Measurements from ENCODE around the gene CDCA7L.
A peak's percentile ranks its signal among the peaks of the same experiment; 100 is the strongest.
"Not testable (repeated sequence)": the region's sequence is repeated elsewhere in the genome, so short reads cannot be mapped to it uniquely, and the experiment has no call there.

CDCA7L gene

GRCh38 chr7:21938463-21938862, 7.2 kb downstream of the CDCA7L start:
- H3K27ac Mint-ChIP-seq = peak overlapping the region; percentile 29

GRCh38 chr7:21934808-21935207, 10.9 kb downstream of the CDCA7L start:
- Mint-ChIP-seq H3K36me3 (ENCODE audit: low read depth) (peaks cover 64% of the 10 kb centered on the region), H3K4me1 (ENCODE audit: low read depth) (peaks cover 22% of the 10 kb centered on the region), H3K4me3 (no peak overlapping the region), H3K27ac (no peak overlapping the region), H3K9me3 (peaks cover 47% of the 10 kb centered on the region), H3K27me3 (ENCODE audit: low read depth) (no peaks in the 10 kb centered on the region)
- no peak for DNase-seq (ENCODE audit: low spot score)

More at GRCh38 chr7:21938463-21938862, 7.2 kb downstream of the CDCA7L start:
- DNase-seq (ENCODE audit: low spot score) = no peak
- Mint-ChIP-seq H3K4me3 (no peak overlapping the region), H3K27me3 (ENCODE audit: low read depth) (no peaks in the 10 kb centered on the region), H3K9me3 (peaks cover 31% of the 10 kb centered on the region), H3K36me3 (ENCODE audit: low read depth) (peaks cover 55% of the 10 kb centered on the region), H3K4me1 (ENCODE audit: low read depth) (peaks cover 52% of the 10 kb centered on the region)

DNA sequence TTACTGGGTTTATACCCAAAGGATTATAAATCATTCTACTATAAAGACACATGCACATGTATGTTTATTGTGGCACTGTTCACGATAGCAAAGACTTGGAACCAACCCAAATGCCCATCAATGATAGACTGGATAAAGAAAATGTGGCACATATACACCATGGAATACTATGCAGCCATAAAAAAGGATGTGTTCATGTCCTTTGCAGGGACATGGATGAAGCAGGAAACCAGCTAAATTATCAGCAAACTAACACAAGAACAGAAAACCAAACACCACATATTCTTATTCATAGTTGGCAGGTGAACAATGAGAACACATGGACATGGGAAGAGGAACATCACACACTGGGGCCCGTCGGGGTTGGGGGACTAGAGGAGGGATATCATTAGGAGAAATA, 12.4 kb downstream of the CDCA7L start:
- DNase-seq (ENCODE audit: low spot score); H3K27ac Mint-ChIP-seq; H3K4me3 Mint-ChIP-seq; H3K27me3 Mint-ChIP-seq (ENCODE audit: low read depth): not testable (repeated sequence)
- peaks cover 49% of the 10 kb centered on the region for H3K9me3 Mint-ChIP-seq
- peaks cover 67% of the 10 kb centered on the region for H3K36me3 Mint-ChIP-seq (ENCODE audit: low read depth)
- H3K4me1 Mint-ChIP-seq (ENCODE audit: low read depth) = peaks cover 12% of the 10 kb centered on the region

DNA sequence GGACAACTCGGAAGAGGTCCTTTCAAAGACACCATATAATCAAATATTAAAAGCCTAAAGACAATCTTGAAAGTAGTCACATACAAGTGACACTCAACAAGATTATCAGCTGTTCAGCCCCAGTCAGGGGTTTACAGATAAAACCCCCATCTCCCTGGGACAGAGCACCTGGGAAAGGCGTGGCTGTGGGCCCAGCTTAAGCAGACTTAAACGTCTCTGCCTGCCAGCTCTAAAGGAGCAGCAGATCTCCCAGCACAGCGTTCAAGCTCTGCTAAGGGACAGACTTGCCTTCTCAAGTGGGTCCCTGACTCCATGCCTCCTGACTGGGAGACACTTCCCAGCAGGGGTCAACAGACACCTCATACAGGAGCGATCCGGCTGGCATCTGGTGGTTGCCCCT, 18.0 kb downstream of the CDCA7L start:
- no peak for DNase-seq (ENCODE audit: low spot score)
- H3K27ac Mint-ChIP-seq = no peak overlapping the region
- H3K27me3 Mint-ChIP-seq (ENCODE audit: low read depth) = no peaks in the 10 kb centered on the region
- H3K4me3 Mint-ChIP-seq = no peak overlapping the region
- H3K36me3 Mint-ChIP-seq (ENCODE audit: low read depth) = peaks cover 31% of the 10 kb centered on the region
- H3K4me1 Mint-ChIP-seq (ENCODE audit: low read depth) = peaks cover 6% of the 10 kb centered on the region
- H3K9me3 Mint-ChIP-seq = peaks cover 12% of the 10 kb centered on the region

GRCh38 chr7:21926448-21926847, 19.3 kb downstream of the CDCA7L start:
- Mint-ChIP-seq H3K4me3 (no peak overlapping the region), H3K4me1 (ENCODE audit: low read depth) (peaks cover 6% of the 10 kb centered on the region), H3K27ac (no peak overlapping the region), H3K27me3 (ENCODE audit: low read depth) (no peaks in the 10 kb centered on the region), H3K36me3 (ENCODE audit: low read depth) (peaks cover 28% of the 10 kb centered on the region), H3K9me3 (peaks cover 12% of the 10 kb centered on the region)
- no peak for DNase-seq (ENCODE audit: low spot score)

DNA sequence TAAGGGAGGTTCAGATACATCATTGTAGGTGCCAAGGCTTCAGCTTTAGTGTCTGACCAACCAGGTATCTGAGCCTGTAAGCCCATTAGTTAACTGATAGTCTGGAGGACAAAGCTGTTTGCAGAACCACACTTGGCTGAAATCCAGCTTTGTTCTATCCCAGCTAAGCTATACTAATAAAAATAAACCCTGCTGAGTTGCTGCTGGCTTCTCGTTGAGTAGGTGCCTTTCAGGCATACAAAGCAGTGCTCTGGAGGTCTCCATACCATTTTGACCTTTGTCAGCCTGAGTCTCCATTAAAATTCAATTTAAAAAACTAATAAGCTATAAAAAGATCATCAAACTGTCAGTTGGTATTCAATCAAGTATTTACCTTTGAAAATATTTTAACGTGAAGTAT, 22.0 kb downstream of the CDCA7L start:
- Mint-ChIP-seq H3K27ac (no peak overlapping the region), H3K27me3 (ENCODE audit: low read depth) (no peaks in the 10 kb centered on the region), H3K4me1 (ENCODE audit: low read depth) (peaks cover 3% of the 10 kb centered on the region), H3K36me3 (ENCODE audit: low read depth) (peaks cover 10% of the 10 kb centered on the region), H3K9me3 (no peaks in the 10 kb centered on the region), H3K4me3 (no peak overlapping the region)
- DNase-seq (ENCODE audit: low spot score) = no peak

DNA sequence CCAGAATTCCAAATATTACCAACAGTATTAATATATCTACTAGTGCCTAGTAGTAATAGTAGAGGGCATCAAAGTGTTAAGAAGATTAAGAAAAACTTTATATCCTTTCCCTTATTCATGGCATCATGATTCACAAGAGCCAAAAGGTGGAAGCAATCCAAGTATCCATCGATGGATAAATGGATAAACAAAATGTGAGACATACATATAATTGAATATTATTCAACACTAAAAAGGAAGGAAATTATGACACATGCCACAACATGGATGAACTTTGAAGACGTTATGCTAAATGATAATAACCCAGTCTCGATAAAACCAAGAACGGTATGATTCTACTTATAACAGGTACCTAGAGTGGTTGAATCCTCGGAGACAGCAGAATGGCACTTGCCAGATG, 23.1 kb downstream of the CDCA7L start:
- H3K4me3 Mint-ChIP-seq = no peak overlapping the region
- no peaks in the 10 kb centered on the region for H3K27me3 Mint-ChIP-seq (ENCODE audit: low read depth)
- no peak overlapping the region for H3K27ac Mint-ChIP-seq

DNA sequence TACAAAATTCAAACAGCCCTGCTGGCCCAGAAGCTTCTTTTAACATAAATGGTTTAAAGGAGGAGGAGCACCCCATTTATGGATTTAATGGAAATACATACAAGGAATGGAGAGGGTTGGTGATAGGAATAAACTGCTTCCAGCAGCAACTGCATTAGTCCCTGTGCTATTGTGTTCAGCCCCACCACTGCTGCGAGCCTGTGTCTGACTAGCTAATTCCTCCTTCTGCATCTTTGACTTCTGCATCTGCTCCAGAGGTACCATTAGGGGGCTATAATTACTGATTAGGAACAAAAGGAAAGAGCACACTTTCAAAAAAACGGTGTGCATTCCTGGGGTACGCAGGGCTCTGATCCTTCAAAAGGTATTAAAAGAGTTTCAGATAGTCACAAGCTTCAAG, 24.8 kb downstream of the CDCA7L start:
- no peak for DNase-seq (ENCODE audit: low spot score)
- no peak overlapping the region for H3K27ac Mint-ChIP-seq
- peaks cover 3% of the 10 kb centered on the region for H3K36me3 Mint-ChIP-seq (ENCODE audit: low read depth)
- no peak overlapping the region for H3K4me3 Mint-ChIP-seq
- H3K9me3 Mint-ChIP-seq = no peaks in the 10 kb centered on the region
- no peaks in the 10 kb centered on the region for H3K4me1 Mint-ChIP-seq (ENCODE audit: low read depth)
- H3K27me3 Mint-ChIP-seq (ENCODE audit: low read depth) = no peaks in the 10 kb centered on the region

More for the DNA sequence above, 23.1 kb downstream of the CDCA7L start:
- H3K36me3 Mint-ChIP-seq (ENCODE audit: low read depth) = peaks cover 8% of the 10 kb centered on the region
- H3K9me3 Mint-ChIP-seq = no peaks in the 10 kb centered on the region
- DNase-seq (ENCODE audit: low spot score) = no peak
- H3K4me1 Mint-ChIP-seq (ENCODE audit: low read depth) = peaks cover 3% of the 10 kb centered on the region

GRCh38 chr7:21918216-21918615, 27.5 kb downstream of the CDCA7L start:
- Mint-ChIP-seq H3K36me3 (ENCODE audit: low read depth) (peaks cover 15% of the 10 kb centered on the region), H3K9me3 (no peaks in the 10 kb centered on the region), H3K27ac (no peak overlapping the region), H3K4me1 (ENCODE audit: low read depth) (no peaks in the 10 kb centered on the region), H3K4me3 (no peak overlapping the region), H3K27me3 (ENCODE audit: low read depth) (no peaks in the 10 kb centered on the region)
- no peak for DNase-seq (ENCODE audit: low spot score)

GRCh38 chr7:21916629-21917028, 29.1 kb downstream of the CDCA7L start:
- no peaks in the 10 kb centered on the region for H3K4me1 Mint-ChIP-seq (ENCODE audit: low read depth)
- H3K27me3 Mint-ChIP-seq (ENCODE audit: low read depth) = no peaks in the 10 kb centered on the region
- no peak for DNase-seq (ENCODE audit: low spot score)
- no peak overlapping the region for H3K27ac Mint-ChIP-seq
- no peaks in the 10 kb centered on the region for H3K9me3 Mint-ChIP-seq
- H3K36me3 Mint-ChIP-seq (ENCODE audit: low read depth) = peaks cover 19% of the 10 kb centered on the region
- H3K4me3 Mint-ChIP-seq = no peak overlapping the region

GRCh38 chr7:21916176-21916575, 29.5 kb downstream of the CDCA7L start:
- H3K4me3 Mint-ChIP-seq = no peak overlapping the region
- no peak overlapping the region for H3K27ac Mint-ChIP-seq
- H3K27me3 Mint-ChIP-seq (ENCODE audit: low read depth) = no peaks in the 10 kb centered on the region
- H3K36me3 Mint-ChIP-seq (ENCODE audit: low read depth) = peaks cover 21% of the 10 kb centered on the region
- H3K4me1 Mint-ChIP-seq (ENCODE audit: low read depth) = no peaks in the 10 kb centered on the region
- no peak for DNase-seq (ENCODE audit: low spot score)
- H3K9me3 Mint-ChIP-seq = no peaks in the 10 kb centered on the region

DNA sequence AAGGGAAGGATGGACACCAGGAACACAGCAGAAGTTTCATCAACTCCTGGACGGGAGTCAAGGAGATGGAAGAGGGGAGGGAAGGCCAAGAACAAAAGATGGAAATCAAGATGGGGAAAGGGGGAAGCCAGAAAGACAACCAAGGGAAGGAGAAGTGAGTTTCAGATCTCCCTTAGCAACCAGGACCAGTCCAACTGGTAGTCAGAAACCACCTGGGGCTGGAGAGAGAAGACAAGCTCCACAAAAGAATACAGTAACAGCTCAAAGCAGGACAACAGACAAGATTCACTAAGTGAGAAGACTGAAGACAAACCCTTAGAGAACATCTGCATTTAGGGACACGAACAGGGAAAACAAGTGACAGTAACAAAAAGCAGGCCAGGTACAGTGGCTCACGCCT, 30.6 kb downstream of the CDCA7L start:
- H3K36me3 Mint-ChIP-seq (ENCODE audit: low read depth) = peaks cover 21% of the 10 kb centered on the region
- no peaks in the 10 kb centered on the region for H3K4me1 Mint-ChIP-seq (ENCODE audit: low read depth)

DNA sequence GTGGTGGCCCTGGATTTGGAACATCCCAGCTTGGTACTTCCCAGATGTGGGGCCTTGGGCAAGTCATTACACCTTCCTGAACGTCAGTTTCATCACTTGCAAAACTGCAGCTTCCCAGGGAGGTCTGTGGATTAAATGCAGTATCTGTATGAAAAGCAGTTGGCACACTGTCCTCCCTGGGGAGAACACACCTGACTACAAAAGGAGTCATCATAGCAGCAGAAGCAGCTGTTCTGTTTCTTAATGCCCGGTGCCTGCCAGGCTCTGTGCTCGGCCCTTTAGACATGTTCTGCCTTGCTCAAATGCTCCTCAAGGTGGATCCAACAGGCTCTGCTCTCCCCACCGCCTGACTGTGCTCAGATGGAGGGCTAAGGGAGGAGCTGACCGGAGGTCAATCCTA, 31.0 kb downstream of the CDCA7L start:
- Mint-ChIP-seq H3K4me3 (no peak overlapping the region), H3K9me3 (no peaks in the 10 kb centered on the region), H3K4me1 (ENCODE audit: low read depth) (no peaks in the 10 kb centered on the region), H3K27ac (no peak overlapping the region), H3K36me3 (ENCODE audit: low read depth) (peaks cover 21% of the 10 kb centered on the region), H3K27me3 (ENCODE audit: low read depth) (no peaks in the 10 kb centered on the region)
- DNase-seq (ENCODE audit: low spot score) = no peak

More for the DNA sequence above, 30.6 kb downstream of the CDCA7L start:
- no peak for DNase-seq (ENCODE audit: low spot score)
- Mint-ChIP-seq H3K27ac (no peak overlapping the region), H3K9me3 (no peaks in the 10 kb centered on the region), H3K27me3 (ENCODE audit: low read depth) (no peaks in the 10 kb centered on the region), H3K4me3 (no peak overlapping the region)

- Mint-ChIP-seq H3K9me3 (no peaks in the 10 kb centered on the region), H3K27me3 (ENCODE audit: low read depth) (no peaks in the 10 kb centered on the region), H3K36me3 (ENCODE audit: low read depth) (peaks cover 31% of the 10 kb centered on the region), H3K4me1 (ENCODE audit: low read depth) (no peaks in the 10 kb centered on the region), H3K27ac (no peak overlapping the region), H3K4me3 (no peak overlapping the region)
- no peak for DNase-seq (ENCODE audit: low spot score)
These were observed 32.5 kb downstream of the CDCA7L start for GRCh38 chr7:21912931-21913780.

GRCh38 chr7:21912305-21912704, 33.4 kb downstream of the CDCA7L start:
- Mint-ChIP-seq H3K4me3 (no peak overlapping the region), H3K9me3 (no peaks in the 10 kb centered on the region), H3K27ac (no peak overlapping the region), H3K27me3 (ENCODE audit: low read depth) (no peaks in the 10 kb centered on the region), H3K36me3 (ENCODE audit: low read depth) (peaks cover 35% of the 10 kb centered on the region), H3K4me1 (ENCODE audit: low read depth) (no peaks in the 10 kb centered on the region)
- DNase-seq (ENCODE audit: low spot score) = no peak
